HG02840 (cell line): ENCODE measurements around the gene SCYGR3.

ENCODE experiments used
- ATAC-seq: cut with Tn5 transposase; IDR thresholded peaks from one replicate; pipeline ENCODE4 v1.9.1; 2021; ENCODE audit warnings: mild to moderate bottlenecking, moderate library complexity, moderate number of reproducible peaks; ENCODE audit not compliant: unreplicated experiment, low FRiP score

The SCYGR3 gene

GRCh38 chr2:227566012-227566411 is 48.6 kb downstream of the SCYGR3 start:
- ATAC-seq = no peak

GRCh38 chr2:227565080-227565479 is 49.6 kb downstream of the SCYGR3 start:
- ATAC-seq = no peak
